Endothelial cell of coronary artery (primary cell): Measurements from ENCODE around the gene FCHSD2. TPM values are rescaled to one million over a fixed set of nuclear protein-coding genes. Genes with fewer than 3 reads are reported as not detected.

ENCODE experiments used
- total RNA-seq: library from RNA; depleted of rRNA; stranded (reverse); fragments of >200 nt; gene quantifications from 2 replicates; pipeline ENCODE4 v1.2.3, GENCODE V29; 2014

The FCHSD2 gene
- 15.0 and 16.4 TPM in 2 replicates for total RNA-seq

DNA sequence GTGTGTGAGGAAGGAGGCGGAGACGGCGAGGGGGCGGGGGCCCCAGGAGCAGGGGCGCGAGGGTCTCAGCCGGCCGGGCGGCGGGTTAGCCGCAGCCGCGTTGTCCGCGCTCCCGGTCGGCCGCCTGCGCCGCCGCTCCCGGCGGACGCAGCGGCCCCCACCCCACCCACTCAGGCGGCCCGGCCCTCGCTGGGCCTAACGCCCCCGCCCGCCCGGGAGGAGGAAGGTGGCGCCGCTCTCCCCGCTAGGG, at the start of gene FCHSD2:
Gene FCHSD2, minus strand, starts transcription at position 191 of the 250 bp plus-strand sequence. CDS start 441 bp downstream, outside the sequence.

DNA sequence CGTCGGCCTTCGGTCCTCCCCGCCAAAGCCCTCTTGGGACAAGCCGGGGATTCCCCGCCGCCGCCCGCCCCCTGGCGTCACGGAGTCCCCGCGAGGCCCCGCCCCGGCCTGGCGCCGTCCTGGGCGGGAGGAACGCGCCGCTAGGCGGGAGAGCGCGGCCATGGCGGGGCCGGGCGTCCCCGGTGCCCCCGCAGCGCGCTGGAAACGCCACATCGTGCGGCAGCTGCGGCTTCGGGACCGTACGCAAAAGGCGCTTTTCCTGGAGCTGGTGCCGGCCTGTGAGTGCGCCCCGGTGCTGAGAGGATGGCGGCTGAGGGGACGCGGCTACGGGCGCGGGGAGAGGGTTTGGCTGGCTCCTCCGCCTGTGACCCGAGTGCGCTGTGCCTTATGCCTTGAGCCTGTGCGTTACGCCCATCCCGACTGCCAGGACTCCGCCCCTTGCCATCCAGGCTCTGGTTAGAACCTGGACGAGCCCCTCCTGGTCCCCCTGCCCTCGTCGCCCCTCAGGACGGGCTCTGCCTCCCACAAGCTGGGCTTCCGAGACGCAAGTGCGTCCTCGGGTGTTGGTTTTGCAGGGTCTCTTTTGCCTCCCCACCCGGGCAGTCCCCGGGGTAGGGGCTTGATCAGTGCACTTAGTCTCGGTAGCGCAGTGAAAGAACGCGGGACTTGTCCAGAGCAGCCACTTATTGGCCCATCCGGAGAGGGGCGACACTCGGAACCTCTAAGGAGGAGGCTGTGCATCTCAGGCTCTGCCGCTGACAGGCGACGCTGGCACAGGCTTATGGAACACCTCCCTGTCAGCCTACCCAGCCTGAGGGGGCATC, 327.6 kb downstream of the FCHSD2 start, which contains the start of gene ATG16L2:
Gene ATG16L2, plus strand, starts transcription at position 126 of the 824 bp plus-strand sequence. Its CDS starts 35 bp downstream, at position 161.

DNA sequence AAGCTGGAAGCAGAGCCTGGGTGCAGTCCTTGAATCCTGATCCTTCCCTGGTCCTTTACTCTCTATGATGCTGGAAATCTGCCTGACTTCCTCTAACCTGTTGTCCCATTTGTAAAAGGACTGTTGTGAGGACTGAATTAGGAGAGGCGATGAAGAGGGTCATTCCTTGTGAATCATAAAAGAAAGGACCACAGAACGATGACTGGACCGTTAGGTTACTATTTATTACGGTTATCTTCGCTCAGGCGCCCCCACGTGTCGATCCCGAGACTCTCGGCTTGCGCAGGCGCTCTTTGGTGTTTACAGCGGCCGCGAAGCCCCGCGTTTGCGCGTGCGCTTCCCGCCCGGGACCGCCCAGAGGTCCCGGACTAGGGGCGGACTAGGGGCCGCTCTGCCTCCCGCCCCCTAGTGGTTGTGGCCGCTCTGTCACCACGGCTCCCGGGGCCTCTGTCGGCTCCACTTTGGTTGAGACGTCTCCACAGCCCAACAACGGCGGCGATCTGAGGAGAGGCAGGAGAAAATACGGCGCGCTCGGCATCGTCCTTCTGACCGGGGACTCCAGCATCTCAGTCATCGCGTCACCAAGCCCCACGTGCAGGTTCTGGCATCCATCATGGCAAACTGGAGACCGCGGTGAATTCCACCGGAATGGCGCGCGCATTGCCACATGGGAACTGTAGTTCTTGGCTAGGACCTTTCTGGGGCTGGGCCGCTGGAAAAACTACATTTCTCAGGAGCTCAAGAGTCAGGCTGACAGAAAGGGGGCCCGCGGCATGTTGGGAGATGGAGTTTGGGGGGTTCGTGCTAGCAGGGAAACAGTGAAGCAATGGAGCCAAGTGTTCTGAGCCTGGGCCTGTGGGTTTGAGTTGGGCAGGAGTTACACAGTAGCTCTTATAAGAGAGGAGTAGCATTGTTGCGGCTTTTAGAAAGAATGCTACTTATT, 348.4 kb downstream of the FCHSD2 start, which contains the start of gene STARD10:
Gene STARD10, minus strand, starts transcription at position 623 of the 943 bp plus-strand sequence. CDS start 12,866 bp downstream, outside the sequence.

Other genes starting within 250 kb of the FCHSD2 start
- gene P2RY2, start 76.0 kb upstream of the FCHSD2 start, total RNA-seq = 4.0 and 5.9 TPM in 2 replicates
- 0.09 TPM in 1 of 2 replicates, not detected in the other for gene P2RY6, start 130.0 kb upstream of the FCHSD2 start, total RNA-seq
- 21.4 and 34.0 TPM in 2 replicates for gene ARHGEF17, start 166.0 kb upstream of the FCHSD2 start, total RNA-seq
- 6.9 and 9.2 TPM in 2 replicates for gene RELT, start 234.1 kb upstream of the FCHSD2 start, total RNA-seq